GM18498 (cell line): ENCODE data around the gene DPF3.
"Not testable (repeated sequence)": the region's sequence is repeated elsewhere in the genome, so short reads cannot be mapped to it uniquely, and the experiment has no call there.

ENCODE experiments used
- ATAC-seq: cut with Tn5 transposase; IDR thresholded peaks from one replicate; pipeline ENCODE4 v1.9.1; 2021; ENCODE audit warnings: mild to moderate bottlenecking, moderate library complexity; ENCODE audit not compliant: unreplicated experiment

DPF3 gene

DNA sequence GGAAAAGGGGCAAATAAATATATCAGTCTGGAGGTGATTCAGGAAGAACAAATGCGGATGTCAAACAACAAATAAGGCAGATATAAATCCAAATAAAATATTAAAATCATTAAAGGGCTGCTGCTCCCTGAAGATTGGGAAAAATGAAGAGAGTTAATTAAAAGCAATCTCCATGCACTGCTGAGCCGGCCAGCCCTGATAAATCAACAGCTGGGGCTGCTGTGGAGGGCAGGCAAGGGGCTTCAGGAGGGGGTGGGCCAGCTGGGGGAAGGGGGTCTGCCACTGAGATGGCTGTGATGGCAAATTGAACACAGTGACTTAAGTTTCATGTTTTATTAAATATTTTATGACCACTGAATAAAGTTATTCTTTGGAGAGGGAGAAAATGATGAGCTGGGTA lies 12.4 kb downstream of the DPF3 start:
- no peak for ATAC-seq

DNA sequence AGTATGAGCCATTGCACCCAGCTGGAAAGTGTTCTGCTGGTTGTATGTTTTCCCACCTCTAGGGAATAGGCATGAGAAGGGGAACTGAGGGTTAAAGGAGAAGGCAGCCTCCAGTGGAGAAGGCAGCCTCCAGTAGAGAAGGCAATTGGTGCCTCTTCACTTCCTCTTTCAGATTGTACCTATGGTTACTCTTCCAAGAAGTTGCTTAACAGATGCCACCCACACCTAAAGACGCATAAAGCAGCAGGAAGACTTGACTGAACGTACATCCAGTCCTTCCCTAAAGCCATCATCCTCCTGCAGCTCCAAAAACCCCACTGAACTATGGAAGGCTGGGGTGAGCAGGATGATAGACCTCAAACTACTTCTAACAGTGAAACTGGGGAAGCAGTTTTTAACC lies 13.1 kb downstream of the DPF3 start:
- ATAC-seq, result no peak

DNA sequence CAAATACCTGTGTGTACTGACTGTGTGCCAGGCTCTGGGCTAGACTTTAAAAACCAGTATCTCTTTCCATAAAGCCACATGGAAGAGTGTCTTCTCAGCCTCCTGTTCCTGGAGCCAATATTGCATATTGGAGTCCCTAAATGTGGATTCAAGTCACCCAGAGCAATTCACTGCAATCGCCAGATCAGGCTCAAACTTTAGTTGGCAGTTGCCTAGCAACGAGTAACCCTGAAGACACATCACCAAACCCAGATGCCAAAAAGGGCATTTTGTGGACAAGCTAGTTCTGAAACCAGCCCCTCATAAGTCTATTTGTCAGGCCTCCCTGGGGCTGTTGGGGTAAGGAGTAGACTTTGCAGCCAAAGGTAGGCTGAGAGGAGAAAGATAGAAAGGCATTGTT lies 13.7 kb downstream of the DPF3 start:
- no peak for ATAC-seq

DNA sequence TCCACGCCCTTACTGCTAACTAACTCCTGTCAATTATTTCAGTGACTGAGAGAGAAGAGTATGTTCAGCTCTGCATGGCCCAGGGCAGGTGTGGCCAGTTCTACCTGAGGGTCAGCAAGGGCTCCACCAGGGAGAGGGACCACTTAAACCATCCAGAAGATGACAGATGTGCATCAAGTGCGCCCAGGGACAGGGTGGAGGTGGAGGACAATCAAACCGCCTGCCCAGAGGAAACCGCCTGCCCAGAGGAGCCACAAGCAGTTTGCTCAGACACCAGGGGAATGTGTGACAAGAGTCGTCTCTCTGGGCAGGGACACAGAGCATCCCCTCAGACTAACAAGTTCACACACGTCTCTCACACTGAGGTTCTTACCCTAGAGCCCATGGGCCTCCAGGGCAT lies 14.5 kb downstream of the DPF3 start:
- no peak for ATAC-seq

DNA sequence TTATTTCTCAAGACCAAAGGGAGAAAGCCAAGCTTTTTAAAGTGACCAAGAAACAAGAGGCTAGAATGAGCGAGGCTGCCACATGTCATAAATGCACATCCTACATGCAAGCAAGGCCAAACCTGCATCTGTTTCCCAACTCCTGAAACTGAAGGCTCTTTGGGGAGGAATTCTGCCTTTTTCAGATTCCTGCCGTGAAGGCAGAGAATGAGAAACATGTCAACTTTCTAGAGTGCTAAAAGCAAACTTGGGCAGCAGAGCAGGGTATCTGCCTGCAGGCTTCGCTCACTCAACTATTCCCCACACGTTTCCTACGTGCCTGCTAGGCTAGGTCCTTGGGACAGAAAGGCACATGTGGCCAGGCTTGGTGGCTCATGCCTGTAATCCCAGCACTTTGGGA lies 15.2 kb downstream of the DPF3 start:
- no peak for ATAC-seq

DNA sequence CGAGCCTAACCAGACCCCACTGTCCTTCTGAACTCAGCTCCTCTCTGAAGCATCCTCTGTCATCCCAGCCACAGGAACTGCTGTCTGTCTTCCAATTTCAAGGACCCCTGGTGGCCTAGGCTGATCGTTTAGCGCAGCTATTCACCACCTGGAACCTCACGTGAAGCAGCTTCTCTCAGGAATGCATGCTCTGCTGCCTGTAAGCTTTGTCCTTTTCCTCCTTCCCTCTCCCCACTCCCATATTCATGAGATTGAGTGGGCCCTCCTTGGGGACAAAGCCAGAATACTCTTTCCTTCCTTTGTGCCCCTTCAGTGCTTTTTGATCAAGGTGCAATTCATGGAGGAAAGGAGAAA lies 17.2 kb downstream of the DPF3 start:
- ATAC-seq, result no peak

DNA sequence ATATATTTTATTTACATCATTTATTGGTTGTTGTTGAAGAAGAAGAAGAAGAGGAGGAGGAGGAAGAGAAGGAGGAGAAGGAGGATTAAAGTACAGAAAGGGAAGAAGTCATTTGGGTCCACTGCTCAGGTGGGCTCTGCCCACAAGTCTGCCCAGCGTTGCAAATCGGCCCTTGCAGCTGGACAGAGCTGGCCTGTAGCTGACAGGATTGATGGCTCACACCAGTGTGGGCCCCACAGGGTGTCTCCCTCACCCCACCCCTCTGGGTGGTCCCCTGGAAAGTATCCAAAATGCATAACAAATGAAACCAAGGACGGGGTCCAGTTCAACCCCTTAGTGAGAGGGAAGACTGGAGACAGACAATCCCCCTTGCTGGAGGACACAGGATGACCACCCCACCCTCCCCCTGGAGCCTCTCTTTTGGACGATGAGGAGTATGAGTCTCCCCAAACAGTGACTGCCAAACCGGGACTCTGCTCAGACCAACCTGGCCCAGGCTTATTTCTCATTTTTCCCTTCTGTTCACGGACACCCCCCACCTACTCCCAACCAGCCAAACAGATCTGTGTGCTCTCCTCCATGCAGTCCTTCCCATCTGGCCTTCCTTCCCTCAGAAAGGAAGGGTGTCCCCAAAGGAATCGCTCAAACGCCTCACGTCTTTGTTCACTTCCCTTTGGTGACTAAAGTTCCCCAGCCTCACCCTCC lies 17.7 kb downstream of the DPF3 start:
- no peak for ATAC-seq

DNA sequence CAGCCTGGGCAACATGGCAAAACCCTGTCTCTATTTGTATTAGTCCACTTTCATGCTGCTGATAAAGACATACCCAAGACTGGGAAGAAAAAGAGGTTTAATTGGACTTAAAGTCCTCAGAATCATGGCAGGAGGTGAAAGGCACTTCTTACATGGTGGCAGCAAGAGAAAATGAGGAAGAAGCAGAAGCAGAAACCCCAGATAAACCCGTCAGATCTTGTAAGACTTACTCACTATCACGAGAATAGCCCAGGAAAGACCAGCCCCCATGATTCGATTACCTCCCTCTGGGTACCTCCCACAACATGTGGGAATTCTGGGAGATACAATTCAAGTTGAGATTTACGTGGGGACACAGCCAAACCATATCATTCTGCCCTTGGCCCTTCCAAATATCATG lies 23.0 kb downstream of the DPF3 start:
- not testable (repeated sequence) for ATAC-seq

DNA sequence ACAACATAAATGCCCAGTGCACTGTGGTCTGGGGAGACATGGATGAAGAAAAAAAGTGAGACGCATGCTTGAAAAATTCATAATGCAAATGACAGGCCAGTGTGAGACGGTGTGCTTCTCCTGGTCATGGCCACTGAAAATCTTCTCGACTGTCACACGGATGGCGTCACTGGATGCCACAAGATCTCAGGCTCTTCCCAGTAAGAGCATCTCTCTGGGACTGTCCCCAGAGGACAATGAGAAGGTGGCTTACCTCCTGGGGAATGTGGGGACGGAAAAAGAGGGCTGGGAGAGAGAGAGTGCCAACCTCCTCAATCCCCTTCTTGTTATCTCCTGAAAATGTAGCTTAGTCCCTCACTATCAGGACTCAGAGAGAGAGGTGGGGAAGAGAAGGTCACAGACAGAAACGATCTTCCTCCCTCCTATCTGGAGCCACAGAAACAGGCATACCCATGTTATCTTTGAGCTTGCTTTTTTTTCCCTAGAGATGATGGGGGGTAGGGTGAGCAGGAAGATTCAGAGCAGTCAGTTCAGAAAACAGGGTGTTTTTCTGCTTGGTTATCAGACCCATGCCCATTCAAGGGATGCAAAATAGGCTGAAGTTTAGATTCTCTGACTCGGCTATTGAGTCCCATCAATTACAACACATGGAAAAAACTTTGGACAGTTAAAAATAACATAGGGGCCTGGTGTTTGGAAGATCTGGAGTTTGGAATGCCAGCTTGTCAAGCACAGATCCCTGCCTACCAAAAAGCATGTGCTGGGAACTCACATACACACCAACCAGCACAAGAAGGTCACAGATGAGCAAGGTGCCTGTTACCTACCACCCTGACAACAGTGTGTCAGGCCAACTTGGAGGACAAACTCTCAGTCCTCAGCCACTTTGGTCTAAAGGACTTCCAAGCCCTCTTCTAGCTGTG lies 24.2 kb downstream of the DPF3 start:
- no peak for ATAC-seq

DNA sequence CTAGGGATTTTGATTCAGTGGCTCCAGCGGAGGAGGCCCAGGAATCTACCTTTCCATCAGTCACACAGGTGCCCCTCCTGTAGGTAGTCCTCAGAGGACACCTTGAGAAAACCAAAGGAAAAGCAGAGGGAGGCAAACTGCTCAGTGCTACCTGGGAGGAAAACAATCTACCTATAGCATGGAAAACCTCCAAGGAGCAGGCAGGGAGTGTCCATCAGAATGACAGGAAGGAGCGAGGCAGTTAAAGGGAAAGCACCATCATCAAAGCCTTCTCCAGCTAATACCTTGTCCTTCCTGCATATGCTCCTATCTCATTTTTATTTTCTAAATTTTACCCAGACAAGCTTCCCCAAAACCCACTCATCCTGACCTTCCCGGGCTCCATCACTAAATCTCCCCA lies 25.4 kb downstream of the DPF3 start:
- ATAC-seq, result no peak

DNA sequence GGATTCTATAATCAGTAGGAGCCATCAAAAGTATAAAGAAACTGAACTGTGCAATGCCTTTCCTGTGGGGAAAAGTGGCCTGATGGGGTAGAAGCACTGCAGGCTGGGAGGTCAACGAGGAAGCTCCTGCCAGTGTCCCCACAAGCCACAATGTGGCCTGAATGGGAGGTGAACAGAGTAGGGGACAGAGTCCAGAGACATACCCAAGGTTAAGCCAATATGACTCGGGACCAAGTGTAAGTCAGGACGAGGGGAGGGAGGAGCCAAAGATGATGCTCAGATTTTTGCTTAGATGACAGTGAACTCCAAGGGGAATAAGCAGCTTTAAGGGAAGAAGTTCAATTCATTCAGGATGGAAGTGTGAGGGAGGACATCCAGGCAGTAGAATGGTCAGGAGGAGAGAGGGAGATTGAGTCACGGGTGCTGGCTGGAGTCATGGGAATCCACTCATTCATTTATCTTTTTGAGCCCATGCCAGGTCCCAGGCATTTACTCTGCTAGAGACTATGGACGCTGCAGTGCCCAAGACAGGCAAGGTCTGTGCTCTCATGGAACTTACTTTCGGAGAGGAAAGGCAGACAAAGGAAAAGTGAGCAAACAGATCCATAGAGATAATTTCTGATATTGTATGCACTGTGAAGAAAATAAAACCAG lies 29.1 kb downstream of the DPF3 start:
- ATAC-seq, result no peak

DNA sequence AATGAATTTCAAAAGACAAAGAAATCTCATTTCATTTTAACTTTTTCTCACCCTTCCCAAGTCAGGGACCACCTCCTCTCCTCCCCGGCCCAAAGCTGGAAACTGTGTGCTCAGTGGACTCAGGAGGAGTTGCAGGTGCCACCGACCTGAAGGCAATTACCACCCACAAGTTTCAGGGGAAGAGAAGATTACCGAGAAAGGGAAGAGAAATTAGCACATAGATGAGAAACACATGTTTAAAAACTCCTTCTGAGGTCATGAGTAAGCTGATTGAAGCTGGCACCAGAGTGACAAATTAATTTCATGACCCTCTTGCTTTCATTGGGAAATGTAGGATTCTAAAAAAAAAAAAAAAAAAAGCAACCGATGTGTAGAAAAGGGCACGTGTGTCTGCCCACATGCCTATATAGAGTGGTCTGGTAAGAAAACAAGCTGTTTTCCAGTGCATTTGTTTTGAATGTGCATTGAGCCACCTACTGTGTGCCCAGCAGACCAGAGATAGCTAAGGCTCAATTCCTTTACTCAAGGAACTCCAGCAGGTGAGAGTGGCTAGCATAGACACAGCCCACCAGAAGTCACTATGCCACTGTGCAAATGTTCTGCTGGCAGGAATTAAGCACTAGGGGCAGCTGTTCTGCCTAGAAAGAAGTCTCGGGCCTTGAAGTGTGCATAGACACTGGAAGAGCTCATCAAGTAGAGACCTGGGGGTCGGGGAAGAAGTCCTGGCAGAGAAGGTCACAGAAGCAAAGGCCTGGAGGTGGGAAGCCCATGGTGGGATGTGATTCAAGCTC lies 30.5 kb downstream of the DPF3 start:
- peak; percentile 90 for ATAC-seq

DNA sequence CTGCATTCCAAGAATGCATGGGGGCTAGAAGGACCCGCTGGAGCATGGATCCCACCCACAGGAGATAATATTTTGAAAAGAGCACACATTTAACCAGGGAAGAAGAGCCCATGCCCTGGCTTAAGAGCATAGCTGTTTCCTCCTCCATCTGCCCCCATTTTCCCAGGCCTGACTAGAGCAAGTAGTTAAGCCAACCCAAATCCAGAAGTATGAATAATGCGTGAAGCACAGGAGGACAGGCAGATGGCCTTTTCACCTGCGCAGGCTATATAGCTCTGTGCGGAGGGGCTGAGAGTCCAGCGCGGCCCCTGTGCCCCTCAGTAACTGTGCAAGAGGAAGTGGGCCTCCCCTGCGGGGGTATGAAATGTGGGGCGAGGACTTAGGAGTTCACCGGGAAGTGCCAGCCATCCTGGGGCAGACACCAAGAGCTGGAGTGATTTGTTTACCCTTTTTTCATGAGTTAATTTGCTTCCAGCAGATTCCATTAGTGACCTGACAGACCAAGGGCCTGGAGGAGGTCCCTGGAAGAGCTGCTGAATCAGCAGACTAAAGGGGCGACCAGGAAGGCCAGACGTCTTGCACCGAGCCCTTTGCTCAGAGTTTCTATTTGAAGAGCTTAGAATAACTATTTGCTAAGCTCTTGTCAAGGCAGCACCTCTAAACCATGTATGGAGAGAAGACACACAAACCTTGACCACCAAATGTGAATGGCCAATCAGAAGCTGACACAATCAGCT lies 37.2 kb downstream of the DPF3 start:
- no peak for ATAC-seq

DNA sequence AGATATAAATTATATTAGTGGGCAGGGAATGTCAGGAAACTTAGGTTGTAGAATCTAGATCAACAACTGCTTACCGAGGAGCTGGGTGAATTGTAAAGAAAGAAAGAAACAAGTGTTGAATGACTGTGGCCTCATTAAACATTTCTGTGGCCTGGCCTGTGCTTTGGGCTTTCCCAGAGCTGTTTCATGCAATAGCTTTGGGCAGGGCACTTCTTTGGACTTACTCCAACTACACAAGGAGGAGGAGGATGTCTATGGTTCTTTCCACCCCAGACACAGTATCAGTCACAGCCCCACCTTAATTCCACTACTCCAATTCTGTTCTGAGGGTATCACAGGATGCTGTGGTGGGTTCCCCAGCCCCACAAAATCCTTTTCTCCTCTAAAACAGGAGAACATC lies 38.0 kb downstream of the DPF3 start:
- no peak for ATAC-seq

DNA sequence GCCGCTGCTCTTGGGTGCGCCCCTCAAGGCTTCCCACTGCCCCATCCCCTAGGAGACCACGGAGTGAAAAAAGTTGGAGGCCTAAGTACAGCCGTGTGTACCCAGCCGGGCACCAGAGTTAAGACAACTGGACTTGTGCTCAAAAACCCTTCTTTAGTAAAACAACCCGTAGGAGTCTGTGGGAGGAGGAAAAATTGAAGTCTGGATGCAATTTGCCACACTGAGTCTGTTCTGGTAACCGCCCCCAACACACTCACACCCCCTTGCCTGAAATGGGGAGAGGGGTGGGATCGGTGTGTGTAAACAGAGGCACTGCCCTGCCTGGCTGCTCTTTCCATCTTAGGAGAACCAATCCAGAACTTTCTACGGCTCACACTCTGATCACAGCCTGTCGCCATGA lies 41.7 kb downstream of the DPF3 start:
- ATAC-seq, result no peak

DNA sequence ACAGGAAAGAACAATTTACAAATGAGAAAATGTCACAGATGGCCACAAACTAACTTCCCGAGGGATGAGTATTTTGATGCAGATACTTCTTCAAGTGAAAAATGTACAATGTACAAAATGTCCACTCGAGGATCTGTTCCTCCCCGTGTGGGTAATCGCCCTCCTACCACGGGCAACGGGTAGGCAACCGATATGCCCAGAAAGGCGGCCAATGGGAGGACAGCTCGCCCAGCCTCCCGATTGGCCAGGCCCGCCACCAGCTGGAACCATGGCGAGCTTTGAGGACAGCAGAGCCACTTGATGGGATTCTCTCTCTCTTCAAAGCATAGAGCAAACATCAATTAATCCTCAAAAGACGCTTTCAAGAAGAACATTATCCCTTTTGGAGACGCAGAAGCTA lies 42.3 kb downstream of the DPF3 start:
- no peak for ATAC-seq

DNA sequence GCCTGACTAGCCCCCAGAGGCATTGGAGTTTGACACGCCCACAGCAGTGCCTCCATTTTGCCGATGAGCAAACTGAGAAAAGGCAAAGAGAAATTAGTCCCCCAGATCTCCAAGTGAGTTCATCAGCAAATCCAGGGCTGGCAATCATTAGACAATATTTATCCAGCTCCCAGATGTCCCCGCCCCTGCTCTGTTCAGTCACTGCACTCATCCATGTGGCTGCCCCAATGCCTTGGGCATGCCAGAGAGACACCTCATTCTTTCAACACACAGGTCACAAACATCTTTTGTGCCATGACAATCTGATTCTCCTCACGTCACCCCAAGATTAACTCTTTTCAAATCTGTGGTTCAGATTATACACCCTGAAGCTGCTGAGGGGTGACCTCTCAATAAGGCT lies 43.5 kb downstream of the DPF3 start:
- ATAC-seq, result no peak

DNA sequence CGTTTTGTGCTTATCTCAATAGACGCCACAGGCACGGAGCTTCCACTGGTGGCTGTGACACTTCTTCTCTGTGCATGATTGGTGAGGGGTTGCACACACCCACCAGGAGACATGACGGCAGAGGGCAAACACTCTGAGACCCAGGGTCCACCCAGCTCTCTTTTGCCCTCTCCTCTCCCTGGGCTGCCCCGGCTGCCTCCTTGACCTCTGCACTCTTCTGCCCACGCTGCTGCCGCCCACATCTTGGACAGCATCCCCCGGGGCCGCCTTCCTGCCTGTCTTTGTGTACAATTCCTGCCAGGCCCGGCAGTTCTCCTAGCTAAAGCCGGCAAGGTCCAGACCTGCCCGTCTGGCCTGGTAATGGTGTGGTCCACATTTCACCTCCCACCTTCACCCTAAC lies 44.7 kb downstream of the DPF3 start:
- no peak for ATAC-seq

DNA sequence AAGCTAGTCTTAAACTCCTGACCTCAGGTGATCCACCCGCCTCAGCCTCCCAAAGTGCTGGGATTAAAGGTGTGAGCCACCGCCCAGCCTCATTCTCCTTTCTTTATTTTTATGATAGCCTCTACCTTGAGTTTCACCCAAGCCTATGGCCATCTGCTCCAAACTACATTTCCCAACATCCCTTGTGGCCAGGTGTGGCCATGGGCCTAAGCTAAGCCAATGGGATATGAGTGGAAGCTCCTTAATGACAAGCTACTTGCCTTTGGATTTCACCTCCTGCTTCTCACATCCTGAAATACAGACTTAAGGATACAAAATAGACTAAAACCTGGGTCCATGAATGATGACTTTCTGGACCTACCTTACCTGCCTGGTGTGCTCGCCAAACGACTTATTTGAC lies 46.2 kb downstream of the DPF3 start:
- no peak for ATAC-seq

DNA sequence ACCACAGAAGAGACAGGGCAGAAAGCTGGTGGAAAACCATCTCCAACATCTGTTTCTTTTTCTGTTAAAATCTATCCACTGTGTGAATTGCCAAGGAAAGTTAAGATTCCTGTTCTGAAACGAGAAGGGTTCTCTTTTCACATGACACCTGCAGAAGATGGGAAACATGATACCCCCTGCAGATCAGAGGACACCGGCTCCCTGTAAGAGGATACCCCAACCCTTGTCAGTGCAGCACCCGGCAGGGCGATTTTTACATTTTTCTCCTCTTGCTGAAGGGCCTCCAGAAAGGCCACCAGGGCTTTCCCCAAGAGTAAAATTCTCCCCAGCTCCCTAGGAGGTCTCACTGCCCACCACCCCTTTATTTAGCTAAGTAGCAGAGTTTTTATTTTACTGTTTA lies 48.2 kb downstream of the DPF3 start:
- ATAC-seq, result no peak

DNA sequence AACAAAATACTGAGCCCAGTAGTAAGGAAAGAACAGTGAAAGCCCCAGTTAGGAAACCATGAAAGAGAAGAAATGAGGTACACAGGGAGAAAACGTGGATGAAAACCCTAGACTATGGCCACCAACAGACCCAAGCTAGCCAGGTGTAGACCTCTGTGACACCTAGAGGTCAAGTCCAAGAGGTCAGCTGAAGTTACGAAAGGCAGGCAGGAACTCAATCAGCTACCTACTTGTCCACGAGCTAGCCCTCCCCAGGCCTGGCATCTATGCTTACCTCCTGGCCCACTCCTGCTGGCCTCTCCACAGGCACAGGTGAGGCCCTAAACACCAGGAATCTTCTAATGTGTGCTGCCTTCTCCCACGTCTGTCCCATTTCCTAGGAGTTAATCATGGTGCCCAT lies 48.7 kb downstream of the DPF3 start:
- ATAC-seq, result no peak
